ENCODE results near the gene VMP1. TPM values are rescaled to one million over a fixed set of nuclear protein-coding genes. Genes with fewer than 3 reads are reported as not detected.

The VMP1 gene
- total and polyA plus RNA-seq, 2 of the 13 experiments (the other 11 are each of a cell fraction or from before 2014, with no cell fraction given) = 186 to 271 TPM

GRCh38 chr17:59786536-59787319 is 79.3 kb downstream of the VMP1 start (continued):
- TF ChIP-seq ZNF318 (CRISPR knock-in tag; IDR thresholded peaks at IDR 0.05) (no peak), KDM6A (CRISPR knock-in tag; IDR thresholded peaks at IDR 0.05; ENCODE audit: low read depth) (peak; percentile 96), MAFK (conservative IDR thresholded peaks at IDR 0.05 in 1 of 2, IDR thresholded peaks at IDR 0.05 in 1 of 2; ENCODE audit: low read length in 2 of 2) (peak; percentile 64 to 71), FOXK1 (CRISPR knock-in tag; IDR thresholded peaks at IDR 0.05; ENCODE audit: borderline replicate concordance, low read depth) (peak; percentile 99), GMEB2 (CRISPR knock-in tag; IDR thresholded peaks at IDR 0.05; ENCODE audit: low read depth) (no peak; the same call in 1 of the 2 replicates), ATF2 (CRISPR knock-in tag; IDR thresholded peaks at IDR 0.05) (peak; percentile 96), ZNF800 (CRISPR knock-in tag; IDR thresholded peaks at IDR 0.05) (peak; percentile 69), HOXD1 (CRISPR knock-in tag; IDR thresholded peaks at IDR 0.05) (peak; percentile 96), ERF (CRISPR knock-in tag; IDR thresholded peaks at IDR 0.05) (peak; percentile 99), ZKSCAN5 (CRISPR knock-in tag; IDR thresholded peaks at IDR 0.05) (no peak), TFAP4 (IDR thresholded peaks at IDR 0.05; ENCODE audit: borderline replicate concordance, low read depth) (peak; percentile 79; the same call in 1 of the 2 replicates), GABPB1 (CRISPR knock-in tag; IDR thresholded peaks at IDR 0.05) (peak; percentile 65; the same call in 1 of the 2 replicates), SP1 (IDR thresholded peaks at IDR 0.05) (no peak), SP1 (CRISPR knock-in tag; IDR thresholded peaks at IDR 0.05) (peak; percentile 31; the same call in 1 of the 2 replicates), MAFG (CRISPR knock-in tag; IDR thresholded peaks at IDR 0.05) (no peak)
